GM21526 (cell line): ENCODE results near the gene PUM1.

ENCODE experiments used
- ATAC-seq: cut with Tn5 transposase; IDR thresholded peaks from one replicate; pipeline ENCODE4 v1.9.1; 2021; ENCODE audit warnings: moderate library complexity; ENCODE audit not compliant: unreplicated experiment, low FRiP score

Gene PUM1

GRCh38 chr1:31031330-31032143, 34.0 kb downstream of the PUM1 start:
- ATAC-seq: no peak

DNA sequence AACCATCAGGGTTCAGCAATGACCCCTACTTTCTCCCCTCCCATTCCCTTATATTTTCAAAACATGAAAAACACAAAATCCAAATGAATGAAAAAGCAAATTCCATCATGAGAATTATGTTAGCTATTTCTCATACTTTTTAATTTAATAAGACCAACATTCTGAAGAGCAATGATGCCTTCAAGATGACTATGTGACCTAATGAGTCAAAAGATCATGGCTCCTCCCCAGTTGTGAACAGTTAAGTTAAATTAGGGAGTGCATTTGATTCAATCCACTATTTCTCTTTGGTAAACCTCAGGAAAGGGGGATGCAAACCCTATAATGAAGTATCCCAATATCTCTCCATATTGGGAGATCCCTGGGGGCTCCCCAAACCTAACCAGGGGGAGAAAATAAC, 36.5 kb downstream of the PUM1 start:
- no peak for ATAC-seq

GRCh38 chr1:31027693-31028526, 37.6 kb downstream of the PUM1 start:
- no peak for ATAC-seq

DNA sequence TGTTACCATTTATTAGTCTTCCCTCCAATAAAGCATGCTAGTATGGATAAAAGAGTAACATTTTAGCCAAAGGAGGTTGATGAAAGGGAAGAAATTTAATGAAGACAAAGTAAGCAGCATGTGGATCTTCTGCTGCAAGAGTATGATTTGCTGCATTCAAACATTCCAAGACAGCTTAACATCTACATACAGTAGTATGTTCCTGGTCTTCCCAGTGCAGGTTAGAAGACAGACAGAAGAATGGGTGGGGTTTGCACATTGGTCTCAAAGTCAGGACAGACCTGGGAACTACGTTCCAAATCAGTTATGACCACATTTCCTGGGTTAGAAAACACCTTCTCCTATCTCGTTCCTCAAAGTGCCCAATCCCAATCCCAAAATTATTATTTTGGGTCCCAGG, 43.3 kb downstream of the PUM1 start:
- ATAC-seq: no peak

DNA sequence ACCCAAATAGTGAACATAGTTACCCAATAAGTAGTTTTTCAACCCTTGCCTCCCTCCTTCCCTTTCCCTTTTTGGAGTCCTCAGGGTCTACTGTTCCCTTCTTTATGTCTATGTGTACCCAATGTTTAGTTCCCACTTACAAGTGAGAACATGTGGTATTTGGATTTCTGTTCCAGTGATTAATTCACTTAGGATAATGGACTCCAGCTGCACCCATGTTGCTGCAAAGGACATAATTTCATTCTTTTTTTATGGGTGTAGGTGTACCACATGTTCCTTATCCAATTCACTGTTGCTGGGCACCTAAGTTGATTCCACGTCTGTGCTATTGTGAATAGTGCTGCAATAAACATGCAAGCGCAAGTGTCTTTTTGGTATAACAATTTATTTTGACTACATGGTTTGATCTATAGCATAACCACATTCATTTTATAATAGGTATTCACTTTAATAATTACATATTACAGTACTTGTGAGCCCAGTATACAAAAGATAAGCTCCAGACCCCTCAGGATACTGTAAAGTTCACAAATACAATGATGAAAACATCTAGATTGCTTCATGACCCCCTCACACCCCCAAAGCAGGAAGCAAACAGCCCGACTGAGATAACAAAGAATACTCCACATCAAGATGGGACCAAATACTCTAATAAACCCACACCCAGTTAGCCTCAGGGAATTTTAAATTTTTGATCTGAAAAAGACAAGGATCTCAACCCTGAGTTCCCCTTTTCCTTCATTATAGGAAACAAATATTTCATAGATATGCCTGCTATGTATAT, 45.3 kb downstream of the PUM1 start:
- no peak for ATAC-seq

DNA sequence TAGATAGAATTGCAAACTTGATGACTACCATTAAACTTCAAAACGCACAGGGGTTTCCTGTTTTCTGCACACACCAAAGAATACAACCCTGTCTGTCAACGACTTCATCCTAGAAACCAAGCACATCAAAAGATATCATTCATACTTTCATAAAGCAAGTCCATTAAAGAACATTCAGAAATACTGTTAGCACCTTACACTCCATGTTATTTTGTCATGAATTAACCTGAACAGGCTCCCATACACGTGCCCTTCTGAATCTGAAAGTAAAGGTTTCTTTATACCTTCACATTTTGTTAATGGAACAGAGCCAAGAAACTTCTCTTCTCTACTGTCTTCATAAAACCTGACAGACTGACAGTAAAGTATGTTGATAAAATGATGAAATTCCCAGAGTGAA, 46.1 kb downstream of the PUM1 start:
- no peak for ATAC-seq

DNA sequence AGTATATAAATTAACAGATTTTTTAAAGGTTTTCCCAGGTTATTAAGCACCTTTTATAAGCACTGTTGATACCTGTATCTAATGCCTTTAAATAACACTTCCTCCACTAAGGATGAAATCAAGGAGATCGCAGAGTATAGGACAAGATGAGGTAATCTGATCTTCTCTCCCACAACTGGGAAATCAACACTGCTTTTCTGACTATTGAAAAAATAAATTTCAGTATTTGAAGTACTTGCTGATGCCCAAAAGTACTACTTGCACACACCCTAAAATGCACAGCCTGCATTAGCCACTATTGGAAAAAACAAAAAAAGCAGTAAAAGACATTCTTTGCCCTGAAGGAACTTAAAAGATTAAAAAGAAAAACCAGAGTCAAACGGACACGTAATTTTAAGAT, 48.6 kb downstream of the PUM1 start:
- no peak for ATAC-seq

DNA sequence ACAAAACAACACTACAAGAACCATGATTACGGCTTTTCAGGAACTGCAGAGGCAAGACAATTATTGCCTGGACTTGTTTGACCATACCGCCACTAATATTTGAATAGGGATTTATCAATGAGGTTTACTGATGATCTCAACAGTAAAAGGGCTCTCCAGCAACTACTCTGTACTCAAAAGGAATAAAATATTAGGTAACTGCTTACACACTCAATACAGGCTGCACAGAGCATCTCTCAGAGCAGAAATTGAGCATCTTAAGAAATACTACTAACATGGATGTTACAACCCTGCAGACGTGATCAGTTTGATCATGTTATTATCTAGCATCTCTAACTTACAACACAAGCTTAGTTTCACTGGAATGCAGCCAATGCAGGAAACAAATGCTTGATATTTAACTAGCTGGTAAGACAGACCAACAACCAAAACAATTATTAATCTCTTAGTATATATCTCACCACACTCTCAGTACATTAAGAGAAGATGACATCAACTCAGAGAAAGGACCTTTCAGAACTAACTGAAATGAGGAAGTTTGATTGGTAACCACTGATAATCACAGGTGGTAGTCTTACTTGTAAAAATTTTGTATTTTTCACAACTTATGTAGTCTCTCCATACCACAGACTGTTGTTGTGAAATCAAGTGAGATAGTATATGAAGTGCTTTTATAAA, 52.2 kb downstream of the PUM1 start:
- ATAC-seq: no peak

DNA sequence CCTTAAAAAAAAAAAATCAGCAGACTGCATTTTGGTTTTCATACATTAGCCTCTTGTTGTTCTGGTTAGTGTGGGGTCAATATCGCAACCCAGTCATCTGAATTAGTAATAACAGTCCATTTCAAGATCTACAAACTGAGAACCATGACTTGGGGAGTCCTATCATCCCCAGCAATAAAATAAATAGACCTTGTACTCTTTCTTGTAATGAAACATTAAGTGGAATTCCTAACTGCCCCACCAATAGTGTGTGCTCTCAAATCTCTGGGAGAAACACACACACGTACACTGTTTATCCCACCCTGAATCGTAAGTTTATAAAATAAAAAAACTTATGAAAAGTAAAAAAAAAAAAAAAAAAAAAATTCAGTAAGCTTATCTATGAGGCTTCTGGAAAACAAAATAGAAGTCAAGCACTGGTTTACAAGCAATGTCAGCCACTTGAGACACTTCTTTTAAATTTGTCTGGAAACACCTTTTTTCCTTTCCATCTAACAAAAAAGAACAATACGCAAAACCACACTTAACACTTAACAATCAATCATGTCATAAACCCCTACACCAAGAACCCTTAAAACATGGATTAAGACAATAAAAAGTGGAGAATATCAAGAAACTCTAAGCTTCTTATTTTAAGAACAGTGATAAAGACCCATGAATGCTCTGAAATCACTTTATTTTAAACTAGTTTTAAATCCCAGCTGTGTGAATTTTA, 53.1 kb downstream of the PUM1 start:
- ATAC-seq: no peak

GRCh38 chr1:31011719-31012118, 53.8 kb downstream of the PUM1 start:
- no peak for ATAC-seq

- peak; percentile 46 for ATAC-seq
These were observed 55.2 kb downstream of the PUM1 start for GRCh38 chr1:31010086-31010989.

- ATAC-seq: no peak
These were observed 58.0 kb downstream of the PUM1 start for GRCh38 chr1:31007462-31007991.

- no peak for ATAC-seq
These were observed 58.8 kb downstream of the PUM1 start for GRCh38 chr1:31006747-31007146.

- no peak for ATAC-seq
These were observed 59.8 kb downstream of the PUM1 start for GRCh38 chr1:31005617-31006166.

DNA sequence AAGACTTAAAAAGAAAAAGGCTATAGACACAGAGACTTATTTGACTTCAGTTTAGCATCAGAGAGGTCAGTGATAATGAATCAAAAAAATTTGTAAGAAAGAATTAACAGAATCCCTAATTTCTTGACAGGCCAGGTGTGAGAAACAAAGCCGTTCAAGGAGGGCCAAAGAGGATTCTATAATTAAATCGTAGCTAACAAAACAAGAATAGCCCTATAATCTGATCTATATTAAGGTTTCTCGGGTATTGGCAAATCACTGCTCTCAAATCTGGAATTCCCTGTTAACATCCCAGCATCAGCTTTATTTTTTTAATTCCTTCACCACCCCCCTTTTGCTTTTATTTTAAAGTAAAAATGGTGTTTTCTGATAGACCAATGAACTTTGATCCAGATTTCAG, 60.3 kb downstream of the PUM1 start:
- no peak for ATAC-seq

DNA sequence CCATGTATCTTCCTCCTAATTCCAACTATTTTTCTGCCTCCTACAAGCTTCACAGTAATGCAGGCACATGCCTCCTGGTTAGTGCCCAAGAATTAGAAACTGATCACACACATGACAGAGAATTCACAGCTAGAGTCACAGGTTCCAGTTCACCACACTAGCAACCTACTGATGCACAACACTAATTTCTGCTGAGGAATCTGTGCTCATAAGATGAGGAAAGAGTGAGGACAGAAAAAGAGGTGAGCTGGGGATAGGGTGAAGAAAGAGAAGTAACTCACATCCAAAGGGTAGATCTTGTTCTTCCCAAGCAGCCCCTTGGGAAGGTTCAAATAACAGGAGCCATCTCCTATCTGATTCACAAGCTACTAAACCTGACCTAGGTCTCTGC, 61.3 kb downstream of the PUM1 start:
- no peak for ATAC-seq

DNA sequence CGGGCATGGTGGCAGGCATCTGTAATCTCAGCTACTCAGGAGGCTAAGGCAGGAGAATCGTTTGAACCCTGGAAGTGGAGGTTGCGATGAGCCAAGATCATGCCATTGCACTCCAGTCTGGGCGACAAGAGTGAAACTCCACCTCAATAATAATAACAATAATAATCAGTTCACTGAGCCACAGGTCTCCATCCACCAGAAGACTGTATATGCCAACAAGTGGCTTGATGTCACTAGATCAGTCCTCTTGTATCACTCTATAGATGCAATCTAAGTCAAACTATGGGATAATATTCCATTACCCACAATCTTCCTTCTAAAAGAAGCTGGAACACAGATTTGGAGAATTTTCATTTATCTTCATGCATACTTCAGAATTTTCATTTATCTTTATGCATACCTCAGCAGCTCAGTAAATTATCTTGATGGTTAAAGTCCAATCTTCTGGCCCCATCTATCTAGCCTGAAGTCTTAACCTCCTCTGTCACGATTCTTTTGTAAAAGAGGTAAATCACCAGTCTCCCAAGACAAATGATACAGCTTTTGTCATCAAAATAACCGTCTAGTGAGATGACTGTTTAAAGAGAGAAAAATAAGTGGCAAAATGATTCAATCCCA, 61.8 kb downstream of the PUM1 start:
- no peak for ATAC-seq

DNA sequence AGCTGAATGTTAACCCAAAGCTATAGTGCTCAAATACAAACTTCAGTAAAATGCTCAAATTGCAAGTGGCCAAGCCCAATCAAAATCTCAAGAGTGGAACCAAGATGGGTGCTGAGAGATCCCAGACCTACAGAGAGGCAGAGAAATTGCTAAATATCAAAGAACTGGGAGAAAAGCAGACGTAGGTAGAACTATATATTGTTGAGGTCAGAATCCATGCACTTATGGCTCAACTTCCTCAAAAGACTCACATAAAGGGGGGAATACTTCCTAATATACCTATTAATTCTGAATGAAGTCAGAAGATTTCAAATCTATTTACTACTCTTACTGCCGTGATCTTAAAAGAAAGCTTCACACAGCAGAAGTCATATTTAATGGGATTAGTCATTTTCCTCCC, 65.2 kb downstream of the PUM1 start:
- ATAC-seq: no peak
